Hematopoietic multipotent progenitor cell treated with erythropoietin and hydrocortisone succinate and interleukin-3 and kit ligand, for 15 days (in vitro differentiated cells): ENCODE data around the gene LY6G6F.

Experiments
- DNase-seq: peaks from one replicate; pipeline ENCODE4 v3.0.0-alpha.2; 2015; ENCODE audit warnings: low spot score

LY6G6F gene, protein sequence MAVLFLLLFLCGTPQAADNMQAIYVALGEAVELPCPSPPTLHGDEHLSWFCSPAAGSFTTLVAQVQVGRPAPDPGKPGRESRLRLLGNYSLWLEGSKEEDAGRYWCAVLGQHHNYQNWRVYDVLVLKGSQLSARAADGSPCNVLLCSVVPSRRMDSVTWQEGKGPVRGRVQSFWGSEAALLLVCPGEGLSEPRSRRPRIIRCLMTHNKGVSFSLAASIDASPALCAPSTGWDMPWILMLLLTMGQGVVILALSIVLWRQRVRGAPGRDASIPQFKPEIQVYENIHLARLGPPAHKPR

DNA sequence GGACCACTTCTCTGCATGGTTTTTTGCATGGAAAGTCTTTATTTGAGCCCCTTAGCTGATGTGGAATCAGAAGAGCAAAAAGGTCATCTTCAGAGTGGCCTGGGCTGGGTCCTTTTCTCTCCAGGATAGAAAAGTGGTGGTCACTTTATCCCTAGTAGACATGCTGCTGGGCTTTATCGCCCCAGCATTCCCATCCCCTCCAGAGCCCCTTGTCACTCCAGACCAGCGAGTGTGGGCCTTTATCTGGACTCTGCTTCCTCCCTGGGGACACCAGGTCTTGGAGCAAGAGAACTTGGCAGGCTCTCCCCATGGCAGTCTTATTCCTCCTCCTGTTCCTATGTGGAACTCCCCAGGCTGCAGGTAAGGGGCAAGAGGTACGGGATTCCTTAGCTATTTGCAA lies at the start of gene LY6G6F:
TSS of gene LY6G6F (plus strand) at position 268 of the 400 bp plus-strand sequence. CDS start at position 309, 41 bp downstream.
- DNase-seq: no peak

DNA sequence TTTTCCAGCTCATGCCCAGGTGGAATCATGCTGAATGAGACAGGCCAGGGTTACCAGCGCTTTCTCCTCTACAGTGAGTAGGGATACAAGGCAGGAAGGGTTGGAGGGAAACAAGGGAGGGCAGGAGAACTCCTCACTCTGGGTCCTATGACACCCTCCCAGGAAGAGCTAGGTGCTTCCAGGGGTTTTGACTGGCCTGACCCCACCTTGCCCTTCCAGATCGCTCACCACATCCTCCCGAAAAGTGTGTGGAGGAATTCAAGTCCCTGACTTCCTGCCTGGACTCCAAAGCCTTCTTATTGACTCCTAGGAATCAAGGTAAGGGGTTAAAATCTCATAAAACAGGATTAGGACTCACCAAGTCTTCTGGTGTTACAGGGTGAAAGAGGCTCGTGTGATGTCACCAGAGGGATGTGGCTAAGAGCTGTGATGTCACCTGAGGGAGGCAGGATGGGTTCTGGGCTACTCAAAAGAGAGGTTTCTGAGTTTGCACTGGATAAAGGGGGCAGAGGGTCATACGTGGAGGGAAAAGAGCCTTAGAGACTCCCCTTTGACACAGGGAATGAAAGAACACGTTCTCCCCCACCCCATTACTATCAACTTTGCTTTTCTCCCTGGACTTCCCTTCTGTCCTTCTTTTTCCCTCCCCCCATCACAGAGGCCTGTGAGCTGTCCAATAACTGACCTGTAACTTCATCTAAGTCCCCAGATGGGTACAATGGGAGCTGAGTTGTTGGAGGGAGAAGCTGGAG lies 49.1 kb upstream of the LY6G6F start:
- no peak for DNase-seq

DNA sequence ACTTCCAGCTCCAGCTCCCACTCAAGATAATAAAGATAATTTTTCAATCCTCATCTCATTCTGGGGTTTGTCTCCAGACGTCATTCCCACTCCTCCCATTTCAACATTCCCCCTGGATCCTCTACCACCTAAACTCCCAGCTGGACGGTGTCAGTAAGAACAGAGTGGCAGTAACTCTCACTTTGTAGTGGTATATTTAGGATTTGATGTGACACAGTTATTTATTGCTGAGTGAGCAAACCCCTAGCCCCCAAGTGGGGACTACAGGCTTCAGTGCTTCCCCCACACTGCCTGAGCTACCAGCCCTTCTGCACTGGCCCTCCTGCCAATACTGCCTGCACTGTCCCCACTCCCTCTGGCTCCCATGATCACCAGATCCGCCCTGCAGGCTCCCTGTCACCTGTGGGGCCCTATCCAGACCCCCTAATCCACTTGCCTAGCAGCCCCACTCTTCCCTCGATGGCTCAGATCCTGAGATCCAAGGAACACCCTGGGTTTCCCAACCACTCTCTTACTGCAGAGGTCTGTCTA lies 48.4 kb upstream of the LY6G6F start:
- no peak for DNase-seq

DNA sequence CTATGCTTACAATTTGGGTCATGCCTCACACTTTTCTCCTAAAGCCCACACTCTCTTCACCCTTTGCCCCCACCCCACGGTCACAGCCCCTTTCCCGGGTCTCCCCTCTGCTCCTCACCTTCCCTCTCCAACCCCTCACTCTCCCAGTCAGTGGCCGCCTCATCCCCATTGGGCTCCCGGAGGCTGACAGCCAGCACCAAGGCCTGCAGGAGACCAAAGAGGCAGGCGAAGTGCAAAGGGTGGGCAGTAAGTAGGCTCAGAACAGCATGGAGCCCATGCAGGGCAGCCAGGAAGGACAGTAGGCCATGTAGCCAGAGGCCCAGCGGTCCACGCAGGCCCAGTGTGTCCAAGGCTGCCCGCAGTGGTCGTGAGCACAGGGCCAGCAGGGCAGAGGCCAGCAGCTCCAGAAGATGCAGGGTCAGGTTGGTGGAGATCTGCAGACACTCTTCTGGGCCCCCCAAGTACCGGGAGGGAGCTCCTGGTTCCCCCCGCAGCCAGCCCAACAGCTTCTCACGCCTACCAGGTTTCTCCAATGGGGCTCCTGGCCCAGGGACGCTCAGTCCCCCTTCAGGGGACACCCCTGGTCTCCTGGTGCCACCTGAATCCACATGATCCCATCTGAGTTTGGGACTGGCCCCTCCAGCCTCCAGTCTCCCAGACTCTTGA lies 47.5 kb upstream of the LY6G6F start:
- no peak for DNase-seq

DNA sequence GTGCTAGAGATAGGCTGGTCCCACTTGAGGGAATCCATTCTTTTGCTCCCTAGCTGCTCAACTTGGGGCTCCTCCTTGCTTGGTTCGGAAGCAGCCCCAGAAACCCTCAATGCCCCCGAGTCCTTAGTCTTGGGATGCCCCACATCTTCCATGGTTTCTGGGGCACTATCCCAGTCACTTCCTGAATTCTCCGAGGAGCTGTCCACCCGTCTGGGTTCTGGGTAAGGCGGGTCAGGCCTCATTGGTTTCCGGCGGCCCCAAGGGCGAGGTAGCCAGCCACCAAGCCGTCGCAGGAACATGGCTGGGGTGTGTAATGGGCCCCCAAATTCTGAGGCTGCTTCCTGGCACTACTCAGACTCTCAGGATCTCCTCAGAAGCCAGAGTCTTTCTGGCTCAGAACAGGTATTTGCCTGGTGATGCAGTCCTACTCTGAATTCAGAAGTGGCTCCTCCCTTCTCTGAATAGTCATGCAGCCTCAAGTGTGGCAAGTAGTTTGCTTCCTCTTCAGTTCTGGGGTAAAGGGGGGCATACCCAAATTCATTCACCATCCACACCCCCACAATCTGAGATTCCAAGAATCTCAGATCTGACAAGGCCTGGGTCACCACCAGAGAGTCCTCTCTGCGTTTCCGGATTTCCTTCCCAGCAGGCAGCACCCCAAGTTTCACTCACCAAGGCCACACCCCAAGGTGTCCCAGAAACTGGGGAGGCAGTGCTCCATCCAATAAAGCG lies 46.9 kb upstream of the LY6G6F start:
- peak; percentile 33 for DNase-seq

DNA sequence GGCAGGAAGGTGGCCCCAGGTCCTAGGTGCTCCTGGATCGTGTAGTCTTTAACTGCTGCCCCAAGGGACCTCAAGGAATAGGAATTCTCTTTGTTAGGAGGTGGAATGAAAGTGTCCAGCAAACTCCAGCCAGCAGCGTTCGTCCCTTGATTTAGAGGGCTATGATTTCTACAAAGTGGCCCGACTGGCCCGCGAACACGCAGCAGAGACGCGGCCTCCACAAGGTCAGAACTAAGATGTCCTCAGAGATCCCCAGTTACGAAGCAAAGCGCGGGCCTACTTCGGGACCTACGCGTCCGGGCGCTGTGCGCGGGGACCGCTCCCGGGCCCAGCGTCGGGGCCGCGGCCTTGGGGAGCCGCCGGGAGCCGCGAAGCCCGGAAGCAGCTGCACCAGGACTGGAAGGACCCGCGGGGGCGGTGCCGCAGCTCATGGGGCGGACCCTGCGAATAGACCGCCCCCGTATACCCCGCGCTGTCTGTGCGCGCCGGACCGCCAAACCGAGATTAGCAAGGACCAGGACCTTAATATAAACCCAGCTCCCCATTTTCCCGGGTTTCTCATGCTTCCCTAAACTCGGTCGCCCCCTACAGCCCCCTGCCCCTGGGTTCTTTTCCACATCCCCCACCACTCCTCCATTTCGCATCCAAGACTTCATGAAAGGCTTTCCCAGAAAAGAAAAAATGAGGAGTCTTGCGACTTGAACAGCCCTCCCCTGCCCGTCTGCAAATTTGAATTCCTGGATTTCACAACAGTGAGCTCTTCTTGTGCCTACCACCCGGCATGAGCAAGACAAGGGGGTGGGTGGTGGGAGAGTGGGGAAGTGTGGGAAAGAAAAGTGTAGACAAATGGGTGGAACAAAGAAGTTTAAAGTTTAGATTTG lies 46.0 kb upstream of the LY6G6F start, which contains the start of gene C6orf47:
TSS of gene C6orf47 (minus strand) at position 398 of the 881 bp plus-strand sequence. CDS start 831 bp downstream, outside the sequence.
- DNase-seq: peak; percentile 80

DNA sequence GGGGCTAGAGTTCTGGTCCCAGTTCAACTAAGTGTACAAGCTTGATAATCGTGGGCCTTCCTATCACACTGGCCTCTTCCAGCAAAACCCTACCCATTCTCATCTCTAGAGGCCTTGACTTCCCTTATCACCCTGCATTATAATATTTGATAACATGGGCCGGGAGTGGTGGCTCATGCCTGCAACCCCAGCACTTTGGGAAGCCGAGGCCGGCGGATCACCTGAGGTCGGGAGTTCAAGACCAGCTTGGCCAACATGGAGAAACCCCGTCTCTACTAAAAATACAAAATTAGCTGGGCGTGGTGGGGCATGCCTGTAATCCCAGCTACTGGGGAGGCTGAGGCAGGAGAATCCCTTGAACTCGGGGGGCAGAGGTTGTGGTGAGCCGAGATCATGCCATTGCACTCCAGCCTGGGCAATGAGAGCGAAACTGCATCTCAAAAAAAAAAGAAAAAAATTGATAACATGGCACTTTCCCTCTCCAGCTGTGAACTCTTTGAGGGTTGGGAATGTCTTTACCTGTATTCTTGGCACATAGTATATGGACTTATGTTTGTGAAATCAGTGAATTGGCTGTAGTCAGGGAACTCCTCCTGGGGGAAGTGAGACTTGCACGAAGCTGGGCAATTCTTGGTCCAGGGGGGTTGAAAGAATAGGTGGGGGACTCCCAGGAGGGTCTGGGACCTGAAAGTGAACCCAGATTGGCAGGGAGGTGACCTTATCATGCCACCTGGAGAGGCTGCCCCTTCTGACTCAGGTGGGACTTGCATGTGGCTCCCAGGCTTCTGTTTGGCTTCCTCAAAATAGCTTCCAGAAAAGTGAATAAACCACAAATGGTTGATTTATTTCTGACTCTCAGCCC lies 45.2 kb upstream of the LY6G6F start:
- no peak for DNase-seq

DNA sequence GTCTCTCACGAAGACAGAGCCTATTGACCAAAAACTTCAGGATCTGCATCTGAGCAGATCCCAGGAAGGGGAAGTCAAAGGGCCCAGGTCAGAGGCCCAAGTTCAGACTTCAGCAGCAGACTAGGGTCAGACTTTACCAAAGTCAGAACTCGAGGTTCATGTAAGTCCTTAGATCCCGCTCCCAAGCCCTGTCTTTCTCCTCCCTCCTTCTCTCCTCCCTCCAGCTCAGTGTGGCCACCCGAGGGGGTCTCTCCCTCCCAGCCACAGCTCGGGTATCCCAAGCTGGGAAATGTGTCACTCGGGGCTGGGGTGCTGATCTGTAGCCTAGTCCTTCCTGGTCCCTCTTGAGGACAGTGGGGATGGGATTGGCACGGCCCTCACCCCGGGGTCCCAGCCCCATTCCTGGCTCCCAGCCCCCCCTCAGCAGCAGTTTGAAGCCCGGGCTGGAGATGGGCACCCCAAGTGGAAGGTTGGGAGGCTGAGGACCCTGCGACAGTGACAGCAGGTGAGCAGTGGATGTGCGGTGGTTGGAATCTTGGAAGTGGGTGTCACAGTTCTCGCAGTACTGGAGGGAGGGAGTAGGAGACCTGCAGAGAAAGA lies 44.4 kb upstream of the LY6G6F start:
- DNase-seq: no peak

DNA sequence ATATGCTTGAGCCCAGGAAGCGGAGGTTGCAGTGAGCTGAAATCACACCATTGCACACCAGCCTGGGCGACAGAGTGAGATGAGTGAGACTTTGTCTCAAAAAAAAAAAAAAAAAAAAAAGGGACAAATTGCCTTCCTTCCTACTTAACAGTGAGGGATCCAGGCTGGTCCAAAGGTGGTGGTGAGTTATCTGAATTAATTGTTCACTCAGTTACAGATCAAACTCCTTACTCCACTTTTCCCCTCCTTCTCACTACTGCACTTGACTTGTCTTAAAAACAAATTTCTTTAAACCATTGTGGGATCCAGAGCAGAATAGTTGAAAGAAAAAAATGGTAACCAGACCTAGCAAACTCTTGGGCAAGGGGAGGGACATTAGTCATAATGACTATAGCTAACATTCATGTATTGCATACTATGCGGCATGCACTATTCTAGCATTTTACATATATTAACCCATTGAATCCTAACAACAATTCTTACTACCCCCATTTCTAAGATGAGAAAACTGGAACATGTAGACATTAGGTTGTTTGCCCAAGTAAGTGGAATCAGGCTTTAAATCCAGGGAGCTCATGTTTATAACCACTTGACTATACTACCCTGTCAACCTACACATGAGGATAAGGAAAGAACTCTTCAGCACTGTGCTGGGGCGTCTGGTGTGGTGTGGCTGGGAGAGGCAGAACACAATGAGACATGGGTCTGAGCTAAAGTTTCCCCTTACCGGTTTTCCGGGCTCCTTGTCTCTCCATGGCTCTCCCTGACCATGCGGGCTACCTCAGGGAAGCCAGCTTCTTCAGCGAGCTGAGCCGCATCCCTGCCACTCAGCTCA lies 43.3 kb upstream of the LY6G6F start:
- DNase-seq: no peak

DNA sequence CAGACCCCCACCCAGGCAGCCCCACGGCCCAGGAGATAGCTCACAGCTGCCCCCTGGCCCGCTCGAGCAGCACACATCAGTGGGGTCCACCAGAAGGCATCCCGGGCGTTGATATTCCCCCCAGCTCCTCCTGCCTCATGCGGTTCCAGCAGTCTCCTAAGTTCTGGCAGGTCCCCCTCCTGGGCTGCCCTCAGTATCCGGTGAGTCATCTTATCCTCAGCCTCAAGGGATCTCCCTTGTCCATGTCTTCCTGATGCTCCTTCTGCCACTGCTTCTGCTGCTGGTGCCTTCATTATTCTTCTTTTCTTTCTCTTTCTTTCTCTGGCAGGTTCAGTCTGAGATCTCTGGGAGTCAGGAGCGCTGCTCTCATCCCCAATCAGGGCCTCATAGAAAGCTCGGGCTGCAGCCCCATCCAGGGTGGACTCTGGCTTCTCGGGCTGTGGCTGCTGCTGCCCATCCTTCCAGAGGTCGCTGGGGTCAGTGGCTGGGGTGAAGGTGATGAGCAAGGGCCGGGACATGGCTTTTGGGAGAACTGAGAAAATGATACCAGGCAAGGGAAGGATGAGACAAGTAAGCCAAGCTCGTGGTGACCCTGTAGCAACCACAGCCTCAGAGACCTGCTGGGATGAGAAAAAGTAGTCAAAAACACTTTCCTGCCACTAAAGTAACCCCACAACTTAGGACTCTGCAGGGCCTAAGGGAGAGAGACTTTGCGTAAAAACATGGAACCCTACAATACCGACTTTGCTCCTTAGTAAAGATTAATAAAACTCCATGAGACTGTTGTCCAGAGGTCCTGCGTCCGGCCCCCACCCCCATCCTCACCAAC lies 42.5 kb upstream of the LY6G6F start:
- DNase-seq: no peak

DNA sequence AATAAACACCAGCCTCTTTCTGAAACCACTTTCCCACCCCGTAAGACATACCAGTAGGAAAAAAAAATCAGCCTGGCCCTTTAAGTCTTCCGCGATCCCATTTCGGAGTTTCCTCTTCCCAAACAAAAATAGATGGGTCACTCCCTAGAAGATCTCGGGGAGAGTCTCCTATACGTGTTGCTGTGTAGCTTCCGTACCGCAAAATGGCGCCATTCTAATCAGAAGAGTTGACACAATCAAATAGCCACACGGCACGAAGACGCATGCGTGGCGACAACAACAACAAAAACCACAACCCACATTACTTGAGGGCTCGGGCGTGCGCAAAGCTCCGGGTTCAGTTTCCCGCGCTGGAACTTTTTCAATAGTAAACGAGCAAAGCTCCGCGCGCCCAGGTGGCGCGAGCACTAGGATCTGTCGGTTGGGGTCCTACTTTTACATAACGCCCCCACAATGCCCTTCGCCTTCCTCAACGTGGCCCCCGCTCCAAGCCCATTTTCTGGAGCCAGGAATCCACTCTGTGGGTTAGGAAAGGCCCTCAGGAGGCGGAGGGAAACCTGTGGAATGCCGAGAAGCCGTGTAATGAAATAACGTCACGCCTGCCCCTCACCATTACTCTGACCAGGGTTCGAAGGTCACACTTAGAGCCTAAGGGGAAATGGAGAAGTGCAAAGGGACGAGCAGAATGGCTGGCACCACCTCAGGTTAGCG lies 41.7 kb upstream of the LY6G6F start, which contains the start of gene GPANK1:
TSS of gene GPANK1 (minus strand) at position 208 of the 711 bp plus-strand sequence. CDS start 519 bp downstream, outside the sequence.
- peak; percentile 87 for DNase-seq

DNA sequence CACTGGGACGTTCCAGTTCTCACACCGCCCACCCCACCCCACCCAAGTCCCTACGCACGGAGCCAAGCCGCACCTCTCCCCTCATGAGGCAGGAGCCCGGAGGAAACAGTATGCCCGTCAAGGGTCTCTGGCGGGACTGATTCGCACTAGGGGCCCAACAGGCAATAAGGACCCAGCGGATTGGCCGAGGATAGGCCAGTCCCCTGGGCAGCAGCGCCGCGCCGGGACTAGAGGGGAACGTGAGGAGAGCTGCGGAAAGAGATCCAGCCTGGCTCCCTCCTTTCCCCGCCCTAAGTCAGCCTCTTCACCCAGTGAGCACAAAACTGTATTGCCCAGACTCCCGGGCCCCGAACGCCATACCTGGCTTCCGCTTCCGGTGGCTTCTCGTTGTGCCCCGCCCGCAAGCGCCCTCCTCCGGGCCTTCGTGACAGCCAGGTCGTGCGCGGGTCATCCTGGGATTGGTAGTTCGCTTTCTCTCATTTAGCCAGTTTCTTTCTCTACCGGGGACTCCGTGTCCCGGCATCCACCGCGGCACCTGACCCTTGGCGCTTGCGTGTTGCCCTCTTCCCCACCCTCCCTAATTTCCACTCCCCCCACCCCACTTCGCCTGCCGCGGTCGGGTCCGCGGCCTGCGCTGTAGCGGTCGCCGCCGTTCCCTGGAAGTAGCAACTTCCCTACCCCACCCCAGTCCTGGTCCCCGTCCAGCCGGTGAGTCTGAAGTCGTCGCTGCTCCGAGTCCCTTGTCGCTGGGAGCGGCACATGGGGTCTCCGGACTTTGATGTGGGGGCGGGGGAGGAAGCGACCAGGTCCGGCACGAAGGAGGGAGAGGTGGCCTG lies 40.9 kb upstream of the LY6G6F start, which contains the start of gene CSNK2B:
TSS of gene CSNK2B (plus strand) at position 580 of the 836 bp plus-strand sequence. CDS start 752 bp downstream, outside the sequence.
- DNase-seq: peak; percentile 98

DNA sequence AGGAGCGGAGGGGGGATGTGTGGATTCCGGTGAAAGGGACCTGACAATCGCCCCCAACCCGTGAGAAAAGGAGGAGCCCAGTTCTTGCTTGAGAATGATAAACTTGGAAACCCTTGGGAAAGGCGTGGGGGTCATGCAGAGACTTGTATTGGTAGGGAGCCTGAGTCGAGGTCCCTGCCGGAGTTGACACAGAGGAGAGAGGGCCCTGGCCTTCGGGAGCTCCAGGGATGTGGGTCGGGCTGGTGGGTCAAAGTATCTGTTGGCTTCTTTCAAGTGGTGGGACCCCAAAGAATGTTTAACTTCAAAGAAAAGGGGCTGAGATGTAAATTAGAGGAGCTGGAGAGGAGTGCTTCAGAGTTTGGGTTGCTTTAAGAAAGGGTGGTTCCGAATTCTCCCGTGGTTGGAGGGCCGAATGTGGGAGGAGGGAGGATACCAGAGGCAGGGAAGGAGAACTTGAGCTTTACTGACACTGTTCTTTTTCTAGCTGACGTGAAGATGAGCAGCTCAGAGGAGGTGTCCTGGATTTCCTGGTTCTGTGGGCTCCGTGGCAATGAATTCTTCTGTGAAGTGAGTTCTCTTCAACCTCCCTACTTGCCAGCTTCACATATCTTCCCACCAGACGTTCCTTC lies 40.2 kb upstream of the LY6G6F start:
- DNase-seq: no peak

DNA sequence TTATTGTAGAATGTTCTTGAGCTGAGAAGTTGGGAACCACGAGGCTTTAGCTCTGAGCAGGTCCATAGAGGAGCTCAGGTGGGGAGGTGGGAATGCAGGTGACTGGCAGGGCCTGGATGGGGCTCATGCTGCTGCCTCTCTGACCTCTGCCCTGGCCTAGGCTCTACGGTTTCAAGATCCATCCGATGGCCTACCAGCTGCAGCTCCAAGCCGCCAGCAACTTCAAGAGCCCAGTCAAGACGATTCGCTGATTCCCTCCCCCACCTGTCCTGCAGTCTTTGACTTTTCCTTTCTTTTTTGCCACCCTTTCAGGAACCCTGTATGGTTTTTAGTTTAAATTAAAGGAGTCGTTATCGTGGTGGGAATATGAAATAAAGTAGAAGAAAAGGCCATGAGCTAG lies 37.0 kb upstream of the LY6G6F start, which contains the start of gene LY6G5B:
TSS of gene LY6G5B (plus strand) at position 301 of the 400 bp plus-strand sequence. CDS start 975 bp downstream, outside the sequence.
- no peak for DNase-seq

DNA sequence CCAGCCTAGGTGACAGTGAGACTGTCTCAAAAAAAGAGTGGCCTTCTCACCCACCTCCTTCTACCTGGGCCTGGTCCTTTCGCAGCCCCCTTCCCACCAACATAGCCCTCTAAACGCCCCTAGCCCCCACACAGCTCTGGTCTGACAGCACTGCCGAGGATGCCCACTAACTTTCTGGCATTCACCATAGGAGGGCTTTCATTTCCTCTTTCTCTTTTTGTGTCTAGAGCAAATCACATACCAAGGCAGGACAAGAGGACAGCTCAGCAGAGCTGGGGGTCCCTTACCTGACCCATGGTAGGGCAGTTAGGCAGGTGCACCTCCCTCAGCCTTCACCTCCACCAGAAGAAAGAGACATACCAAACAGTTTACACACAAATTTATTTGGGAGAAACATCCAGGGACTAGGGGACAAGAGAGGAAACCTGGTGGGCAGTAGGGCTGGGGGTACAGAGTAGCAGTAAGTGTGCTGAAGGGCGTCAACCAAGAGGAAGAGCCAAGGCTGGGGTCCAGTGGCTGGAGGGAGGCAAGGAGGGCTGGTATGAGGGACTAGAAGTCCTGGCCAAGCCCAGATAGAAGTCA lies 30.3 kb upstream of the LY6G6F start:
- no peak for DNase-seq
